HepG2 (cell line): ENCODE results near the gene CD8A. TPM values are rescaled to one million over a fixed set of nuclear protein-coding genes. Genes with fewer than 3 reads are reported as not detected.
"Not testable (repeated sequence)": the region's sequence is repeated elsewhere in the genome, so short reads cannot be mapped to it uniquely, and the experiment has no call there.

Source experiments
- ATAC-seq: fragments of 200-7000 bp; cut with Tn5 transposase; 3 replicates; pipeline ENCODE4 v1.9.1; 2020; ENCODE audit warnings: mild to moderate bottlenecking, moderate library complexity
- BruUV-seq: library from RNA; stranded (reverse); fragments of 400-500 nt; replicated peaks from 2 replicates; lab custom pipeline; 2021; lab: Mats Ljungman, UMichigan
- CTCF ChIA-PET: fragments of 300-600 bp; formaldehyde crosslinking; extraction: SDS; loops from one replicate; lab custom pipeline; 2021; ENCODE audit warnings: low total read pairs, inconsistent platforms, low intra/inter-chr PET ratio; lab: Yijun Ruan, JAX
- POLR2A ChIA-PET: fragments of 350-600 bp; sonication (Branson Sonifier 250); formaldehyde crosslinking; loops from one replicate; lab custom pipeline; 2020; ENCODE audit warnings: antibody characterized with exemption, inconsistent platforms; lab: Yijun Ruan, JAX
- DNase-seq: peaks from one replicate; pipeline ENCODE4 v3.0.0-alpha.2; 2015; ENCODE audit warnings: low spot score
- FAIRE-seq: peaks from 3 replicates; lab custom pipeline; 2011; peaks lifted over from hg19 to GRCh38; lab: Jason Lieb, UNC
- H2AFZ ChIP-seq: one replicate; pipeline ENCODE4 v1.6.1; 2011; ENCODE audit warnings: low read length, inconsistent platforms
- H3K27ac ChIP-seq: fragments of 300-600 bp; 3 replicates; pipeline ENCODE4 v1.8.0; 2011; ENCODE audit warnings: mixed run types, mild to moderate bottlenecking, mixed read lengths, low read length, inconsistent platforms; ENCODE audit not compliant: insufficient read depth; ENCODE audit errors: extremely low read length
- H3K27me3 ChIP-seq, 2 experiments: fragments of 200-600 bp in 1 of 2; 2 replicates in 1 of 2; 3 replicates in 1 of 2; pipeline versions ENCODE4 v1.6.0 to v1.8.0; 2011; ENCODE audit warnings: low read length in 2 of 2, mild to moderate bottlenecking in 2 of 2, moderate library complexity in 2 of 2, inconsistent platforms in 1 of 2; ENCODE audit not compliant: insufficient read depth in 2 of 2, control insufficient read depth in 1 of 2
- H3K36me3 ChIP-seq, 2 experiments: fragments of 200-600 bp in 1 of 2; replicated peaks in 1 of 2; 2 replicates in 1 of 2; 3 replicates in 1 of 2; pipeline versions ENCODE4 v1.5.1 to v1.8.0; 2011; ENCODE audit warnings: low read length in 2 of 2, inconsistent platforms in 1 of 2; ENCODE audit not compliant: insufficient read depth in 2 of 2, control insufficient read depth in 1 of 2
- H3K4me1 ChIP-seq: 2 replicates; pipeline ENCODE4 v1.5.1; 2012; ENCODE audit warnings: low read length, inconsistent platforms; ENCODE audit not compliant: insufficient read depth
- H3K4me2 ChIP-seq: 2 replicates; pipeline ENCODE4 v1.6.0; 2011; ENCODE audit warnings: low read depth, low read length, inconsistent platforms
- H3K4me3 ChIP-seq, 3 experiments: fragments of 200-600 bp in 1 of 3; sonication (generic), shearing (Covaris generic) in 1 of 3; replicated peaks in 1 of 3; 2 replicates each; pipeline ENCODE4 v1.5.1; 2011 to 2016; ENCODE audit warnings: low read length in 3 of 3, inconsistent platforms in 2 of 3, low read depth in 2 of 3, mild to moderate bottlenecking in 2 of 3, control low read depth in 1 of 3, mixed read lengths in 1 of 3; ENCODE audit not compliant: insufficient read depth in 1 of 3
- H3K79me2 ChIP-seq: one replicate; pipeline ENCODE4 v1.6.1; 2011; ENCODE audit warnings: low read length, inconsistent platforms; ENCODE audit not compliant: insufficient read depth
- H3K9ac ChIP-seq: 2 replicates; pipeline ENCODE4 v1.6.0; 2011; ENCODE audit warnings: mild to moderate bottlenecking, low read depth, low read length, inconsistent platforms; ENCODE audit not compliant: insufficient read depth
- H3K9me3 ChIP-seq: 2 replicates; pipeline ENCODE4 v1.5.1; 2012; ENCODE audit warnings: mild to moderate bottlenecking, low read length
- H4K20me1 ChIP-seq: 2 replicates; pipeline ENCODE4 v1.6.0; 2011; ENCODE audit warnings: inconsistent platforms, mild to moderate bottlenecking, low read length, moderate library complexity; ENCODE audit not compliant: insufficient read depth
- WGBS: methylation state at CpG from one replicate; pipeline ENCODE4 v1.1.6; 2017; ENCODE audit warnings: low lambda C conversion rate; 5-methylcytosine and 5-hydroxymethylcytosine counted together
- in situ Hi-C: cut with HindIII; loops from 2 replicates; pipeline ENCODE4 v1.10.0; 2017; ENCODE audit warnings: low pct_unique_long_range_greater_than_20kb; ENCODE audit not compliant: extremely low pct_ligation_motif_present
- intact Hi-C: fragments of 100-400 bp; cut with micrococcal nuclease; formaldehyde crosslinking; loops from one replicate; pipeline ENCODE4 v1.10.0; 2022; ENCODE audit not compliant: unreplicated experiment
- polyA plus RNA-seq, 8 experiments: library from polyadenylated mRNA; depleted of rRNA in 3 of 8; stranded (reverse) in 7 of 8; unstranded in 1 of 8; fragments of >200 nt; fragmentation: Illumina TruSeq in 4 of 8; extraction: Trizol in 4 of 8; gene quantifications; 2 replicates each; pipeline versions ENCODE4 v1.2.1 to v1.2.3, GENCODE V29; 2011 to 2016; ENCODE audit warnings: low read depth in 4 of 8, missing spikeins in 1 of 8, mixed read lengths in 1 of 8; ENCODE audit not compliant: insufficient read depth in 1 of 8
- total RNA-seq, 5 experiments: library from RNA; depleted of rRNA; stranded (reverse); fragments of >200 nt; fragmentation: Illumina TruSeq; extraction: Trizol; gene quantifications; 2 replicates each; pipeline ENCODE4 v1.2.3, GENCODE V29; 2016; ENCODE audit warnings: low read depth in 1 of 5

CD8A gene
- total and polyA plus RNA-seq, 2 of the 13 experiments (the other 11 are each of a cell fraction or from before 2014, with no cell fraction given), result 0.09 TPM; not detected in 1

DNA sequence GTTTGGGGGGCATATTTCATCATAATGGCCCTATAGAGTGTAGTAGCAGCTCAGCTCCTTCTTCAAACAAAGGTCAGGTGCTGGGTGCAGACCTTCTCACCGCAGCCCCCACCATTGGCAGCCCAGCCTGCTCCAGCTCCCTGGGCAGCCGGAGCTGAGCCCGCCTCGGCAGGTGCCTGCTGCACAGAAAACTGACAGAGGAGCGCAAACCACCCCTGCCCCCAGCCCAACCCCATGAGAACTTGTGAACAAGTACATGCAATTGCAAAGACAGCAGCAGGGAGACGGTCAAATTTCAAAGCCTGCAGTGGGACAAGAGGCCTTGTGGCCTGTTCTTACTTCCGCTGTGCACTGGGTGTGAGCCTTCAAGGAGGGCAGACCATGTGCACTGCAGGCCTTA lies 48.7 kb upstream of the CD8A start:
- FAIRE-seq, H3K9me3 ChIP-seq, H3K9ac ChIP-seq, H3K79me2 ChIP-seq, H4K20me1 ChIP-seq, H3K27ac ChIP-seq, CTCF ChIA-PET, H3K27me3 ChIP-seq, DNase-seq, H2AFZ ChIP-seq, intact Hi-C loops, BruUV-seq, POLR2A ChIA-PET, in situ Hi-C loops, H3K4me2 ChIP-seq, ATAC-seq, H3K36me3 ChIP-seq, H3K4me3 ChIP-seq: not testable (repeated sequence)
- 71% methylated on average over 6 of the region's 7 CpGs for WGBS
- peaks cover 19% of the 10 kb centered on the region; the same call in 1 of the 2 replicates for H3K4me1 ChIP-seq

DNA sequence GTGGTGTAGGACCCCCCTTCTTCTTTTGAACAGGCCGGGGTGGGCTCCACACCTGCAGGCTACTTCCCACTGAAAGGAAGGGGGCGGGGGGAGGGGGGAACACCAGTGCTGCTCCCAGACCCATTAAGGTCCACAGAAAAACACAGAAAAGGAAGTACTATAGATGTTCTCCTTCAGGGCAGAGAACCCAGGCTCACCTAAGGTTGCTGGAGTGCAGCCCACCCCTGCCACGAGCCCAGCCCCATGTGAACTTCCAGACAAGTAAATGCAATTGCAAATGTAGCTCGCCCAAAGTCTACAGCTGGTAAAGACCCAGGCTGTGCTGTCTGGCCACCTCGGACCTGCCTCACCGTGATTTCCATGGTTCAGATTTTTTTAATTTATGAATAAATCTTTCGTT lies 47.0 kb upstream of the CD8A start:
- WGBS, result 30% methylated on average over 7 of the region's 7 CpGs
- H3K4me2 ChIP-seq, H3K4me3 ChIP-seq, in situ Hi-C loops, H3K9me3 ChIP-seq, POLR2A ChIA-PET, BruUV-seq, H2AFZ ChIP-seq, ATAC-seq, H3K9ac ChIP-seq, DNase-seq, intact Hi-C loops, CTCF ChIA-PET, H3K27me3 ChIP-seq, FAIRE-seq, H3K27ac ChIP-seq, H3K79me2 ChIP-seq, H4K20me1 ChIP-seq, H3K36me3 ChIP-seq: not testable (repeated sequence)
- H3K4me1 ChIP-seq, result 0 out of 2 replicates have a peak, but pooled peaks cover 15% of the 10 kb centered on the region
